ENCODE data around the gene PDZRN3. TPM values are rescaled to one million over a fixed set of nuclear protein-coding genes. Genes with fewer than 3 reads are reported as not detected.
A peak's percentile ranks its signal among the peaks of the same experiment; 100 is the strongest.

PDZRN3 gene
- total RNA-seq, 1 donor from 2014 or later = 75.9 TPM

DNA sequence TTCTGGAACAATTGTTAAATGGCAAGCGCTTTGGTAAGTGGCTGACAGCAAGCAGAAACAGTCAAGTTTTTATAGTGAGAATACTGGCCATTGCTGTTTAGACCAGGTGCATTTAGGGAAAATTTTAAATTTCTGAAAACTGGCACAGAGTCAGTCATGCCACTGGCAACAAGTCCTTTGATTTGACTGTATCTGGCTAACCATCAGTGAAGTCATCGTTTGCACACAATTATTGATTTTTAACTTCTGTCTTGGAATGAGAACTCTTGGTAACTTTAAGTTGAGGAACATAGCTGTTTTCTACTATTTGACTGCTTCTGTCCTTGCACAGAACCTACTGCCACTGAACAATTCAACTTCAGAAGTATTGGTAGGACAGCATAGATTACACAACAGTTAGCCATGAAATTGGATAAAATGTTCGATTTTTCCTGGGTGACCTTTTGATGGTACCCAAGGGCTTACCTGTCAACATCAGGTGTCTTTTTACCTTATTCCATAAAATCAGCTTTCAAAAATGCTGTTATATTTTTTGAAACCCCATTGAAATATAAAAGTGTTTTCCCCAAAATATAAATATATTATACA lies 225.0 kb downstream of the PDZRN3 start:
- TF ChIP-seq CTCF (IDR thresholded peaks at IDR 0.05) = no peak
- no peak for TF ChIP-seq POLR2AphosphoS5 (IDR thresholded peaks at IDR 0.05; ENCODE audit: insufficient read depth in 1 of 2, low read depth in 1 of 2)
- no peak for TF ChIP-seq POLR2A (IDR thresholded peaks at IDR 0.05)
- H3K36me3 ChIP-seq = no peaks in the 10 kb centered on the region
- H3K4me3 ChIP-seq = no peak overlapping the region
- H3K27ac ChIP-seq = peak overlapping the region; percentile 64
- no peak for DNase-seq (ENCODE audit: extremely low spot score in 2 of 2)
- no peaks in the 10 kb centered on the region for H3K9me3 ChIP-seq
- intact Hi-C loops (cut with DNase I) = loop anchor here (10.0 kb wide), 1 partner anchor 75 kb away; no protein-coding TSS in a partner anchor
- peaks cover 34% of the 10 kb centered on the region for H3K4me1 ChIP-seq
- H3K27me3 ChIP-seq = no peaks in the 10 kb centered on the region

DNA sequence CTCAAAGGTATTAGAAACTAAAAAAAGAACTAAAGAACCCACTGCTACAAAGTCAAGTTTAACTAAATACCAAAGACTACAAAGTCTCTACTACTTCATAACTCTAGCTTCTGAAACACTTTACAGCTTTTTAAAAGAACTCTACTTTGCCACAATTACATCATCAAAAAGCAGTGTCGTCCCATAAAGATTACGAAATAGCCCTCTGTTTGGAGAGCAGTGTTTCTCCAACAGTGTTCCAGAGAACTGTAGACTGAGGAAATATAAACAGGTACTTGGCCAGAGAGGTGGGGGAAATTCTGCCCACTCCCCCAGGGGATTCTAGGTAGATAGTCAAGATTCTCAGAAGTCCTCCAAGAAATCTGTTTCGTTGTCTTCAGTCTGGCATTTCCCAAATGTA lies 225.6 kb downstream of the PDZRN3 start:
- Histone ChIP-seq H3K4me3 (no peak overlapping the region), H3K27ac (peak overlapping the region; percentile 64), H3K36me3 (no peaks in the 10 kb centered on the region), H3K9me3 (no peaks in the 10 kb centered on the region), H3K4me1 (peaks cover 30% of the 10 kb centered on the region), H3K27me3 (no peaks in the 10 kb centered on the region)
- TF ChIP-seq CTCF (IDR thresholded peaks at IDR 0.05) = no peak
- no peak for TF ChIP-seq POLR2A (IDR thresholded peaks at IDR 0.05)
- TF ChIP-seq POLR2AphosphoS5 (IDR thresholded peaks at IDR 0.05; ENCODE audit: insufficient read depth in 1 of 2, low read depth in 1 of 2) = peak in 1 of 2 donors; percentile 34
- DNase-seq (ENCODE audit: extremely low spot score in 2 of 2) = no peak
- intact Hi-C loops (cut with DNase I) = loop anchor here (10.0 kb wide), 1 partner anchor 74 kb away; no protein-coding TSS in a partner anchor

GRCh38 chr3:73398084-73398483 lies 226.7 kb downstream of the PDZRN3 start:
- intact Hi-C loops (cut with DNase I) = loop anchor here (10.0 kb wide), 1 partner anchor 73 kb away; no protein-coding TSS in a partner anchor
- H3K36me3 ChIP-seq = no peaks in the 10 kb centered on the region
- H3K9me3 ChIP-seq = no peaks in the 10 kb centered on the region
- peak in 1 of 2 donors; percentile 67 for DNase-seq (ENCODE audit: extremely low spot score in 2 of 2)
- H3K27me3 ChIP-seq = no peaks in the 10 kb centered on the region
- H3K4me3 ChIP-seq = no peak overlapping the region
- H3K27ac ChIP-seq = peak overlapping the region; percentile 64
- peaks cover 24% of the 10 kb centered on the region for H3K4me1 ChIP-seq
- TF ChIP-seq POLR2A (IDR thresholded peaks at IDR 0.05) (no peak), POLR2AphosphoS5 (IDR thresholded peaks at IDR 0.05; ENCODE audit: insufficient read depth in 1 of 2, low read depth in 1 of 2) (no peak), CTCF (IDR thresholded peaks at IDR 0.05) (no peak)

DNA sequence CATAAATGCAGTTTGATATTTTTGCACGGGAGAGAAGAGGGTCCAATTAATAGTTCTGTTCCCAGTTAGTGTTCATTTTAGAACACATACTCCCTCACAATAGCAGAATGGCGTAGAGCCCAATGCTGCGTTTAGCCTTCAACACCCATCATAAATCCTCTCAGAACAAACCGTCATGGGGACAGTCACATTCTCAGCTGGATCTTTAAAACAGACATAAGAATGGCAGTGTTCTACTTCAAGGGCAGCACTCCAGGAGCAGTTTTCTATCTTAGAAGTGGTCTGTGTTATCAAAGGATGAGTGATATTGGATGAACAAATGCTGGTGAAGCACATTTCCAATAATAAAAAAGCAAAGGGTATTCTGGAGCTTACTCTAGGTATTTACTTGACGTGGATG lies 230.5 kb downstream of the PDZRN3 start:
- no peaks in the 10 kb centered on the region for H3K27me3 ChIP-seq
- no peak overlapping the region for H3K27ac ChIP-seq
- TF ChIP-seq POLR2AphosphoS5 (IDR thresholded peaks at IDR 0.05; ENCODE audit: insufficient read depth in 1 of 2, low read depth in 1 of 2) = no peak
- no peak for TF ChIP-seq POLR2A (IDR thresholded peaks at IDR 0.05)
- no peak for TF ChIP-seq CTCF (IDR thresholded peaks at IDR 0.05)
- DNase-seq (ENCODE audit: extremely low spot score in 2 of 2) = peak in 1 of 2 donors; percentile 29
- no peak overlapping the region for H3K4me3 ChIP-seq
- H3K36me3 ChIP-seq = no peaks in the 10 kb centered on the region
- intact Hi-C loops (cut with DNase I) = loop anchor here (10.0 kb wide), 1 partner anchor 69 kb away; no protein-coding TSS in a partner anchor
- H3K4me1 ChIP-seq = peaks cover 11% of the 10 kb centered on the region
- no peaks in the 10 kb centered on the region for H3K9me3 ChIP-seq

GRCh38 chr3:73393005-73393404 lies 231.7 kb downstream of the PDZRN3 start:
- Histone ChIP-seq H3K9me3 (no peaks in the 10 kb centered on the region), H3K27ac (no peak overlapping the region), H3K36me3 (peaks cover 0 to 6% of the 10 kb centered on the region in 2 donors)

More at GRCh38 chr3:73393005-73393404, 231.7 kb downstream of the PDZRN3 start:
- DNase-seq (ENCODE audit: extremely low spot score in 2 of 2) = no peak
- intact Hi-C loops (cut with DNase I) = loop anchor here (10.0 kb wide), 1 partner anchor 68 kb away; no protein-coding TSS in a partner anchor
- no peak for TF ChIP-seq POLR2A (IDR thresholded peaks at IDR 0.05)
- TF ChIP-seq CTCF (IDR thresholded peaks at IDR 0.05) = no peak
- no peak for TF ChIP-seq POLR2AphosphoS5 (IDR thresholded peaks at IDR 0.05; ENCODE audit: insufficient read depth in 1 of 2, low read depth in 1 of 2)
- Histone ChIP-seq H3K4me3 (no peak overlapping the region), H3K4me1 (peaks cover 12% of the 10 kb centered on the region), H3K27me3 (no peaks in the 10 kb centered on the region)
